H4 (cell line): ENCODE data around the gene UBXN4. TPM values are rescaled to one million over a fixed set of nuclear protein-coding genes. Genes with fewer than 3 reads are reported as not detected.
A peak's percentile ranks its signal among the peaks of the same experiment; 100 is the strongest.
"Not testable (repeated sequence)": the region's sequence is repeated elsewhere in the genome, so short reads cannot be mapped to it uniquely, and the experiment has no call there.

Experiments
- DNase-seq: peaks from one replicate; pipeline ENCODE4 v3.0.0-alpha.2; 2015; ENCODE audit warnings: low spot score
- total RNA-seq: library from RNA; depleted of rRNA; stranded (reverse); fragments of >200 nt; shearing (Covaris generic); gene quantifications from 2 replicates; pipeline ENCODE4 v1.2.3, GENCODE V29; 2014; rRNA removed

The UBXN4 gene
- total RNA-seq, 1 experiment from 2014 or later: 31.4 TPM

GRCh38 chr2:135803278-135803677 lies 61.6 kb downstream of the UBXN4 start:
- DNase-seq: no peak

DNA sequence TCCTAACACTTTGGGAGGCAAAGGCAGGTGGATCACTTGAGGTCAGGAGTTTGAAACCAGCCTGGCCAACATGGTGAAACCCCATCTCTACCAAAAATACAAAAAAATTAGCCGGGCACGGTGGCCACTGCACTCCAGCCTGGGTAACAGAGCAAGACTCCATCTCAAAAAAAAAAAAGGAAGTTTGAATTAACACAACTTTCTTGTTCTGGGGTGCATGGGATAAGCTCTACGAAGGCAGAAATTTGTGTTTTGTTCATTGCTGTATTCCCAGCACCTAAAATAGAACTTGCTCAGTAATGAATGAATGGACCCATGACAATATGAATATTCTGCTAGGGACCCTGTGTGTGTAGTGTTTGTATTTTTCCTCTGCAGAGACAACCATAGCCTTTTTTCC lies 66.2 kb downstream of the UBXN4 start:
- DNase-seq: not testable (repeated sequence)

DNA sequence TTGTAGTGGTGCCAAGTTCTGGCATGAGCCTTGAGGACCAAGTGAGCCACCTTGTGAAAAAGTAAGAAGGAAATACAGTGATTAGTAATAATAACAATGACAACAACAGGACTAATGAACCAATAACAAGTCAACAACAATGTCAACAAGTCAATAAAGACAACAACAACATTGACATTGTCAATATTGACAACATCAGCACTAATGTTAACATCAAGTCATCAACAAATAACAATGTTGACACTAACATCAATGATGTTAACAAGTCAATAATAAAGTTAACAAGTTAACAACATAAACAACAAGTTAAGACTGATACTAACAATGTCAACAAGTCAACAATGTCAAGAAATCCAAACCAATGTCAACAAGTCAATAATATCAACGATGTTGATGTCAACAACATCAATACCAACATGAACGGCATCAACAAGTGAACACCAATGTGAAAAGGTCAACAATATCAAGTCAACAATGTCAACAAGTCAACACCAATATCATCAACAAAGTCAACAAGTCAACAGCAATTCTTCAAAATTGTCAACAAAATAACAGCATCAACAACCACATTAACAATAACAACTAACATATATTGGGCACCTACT lies 71.4 kb downstream of the UBXN4 start:
- no peak for DNase-seq

DNA sequence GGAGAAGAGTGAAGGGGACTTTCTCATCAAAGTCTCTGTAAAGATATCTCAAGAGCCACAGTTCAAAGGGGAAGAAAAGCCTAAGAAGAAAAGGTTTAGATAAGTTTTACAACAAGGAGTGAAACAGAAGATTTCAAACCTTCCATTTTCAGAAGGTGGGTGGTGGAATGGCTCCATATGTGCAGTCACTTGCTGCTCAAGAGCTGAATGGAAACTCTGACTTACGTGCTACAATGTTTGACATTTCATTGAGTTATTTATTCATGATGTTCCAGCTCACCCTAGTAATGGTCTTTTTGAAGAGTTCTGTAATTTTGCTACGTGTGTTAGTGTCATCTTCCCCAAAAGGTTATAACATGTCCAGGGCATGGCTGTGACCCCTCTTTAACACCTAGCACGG lies 73.6 kb downstream of the UBXN4 start:
- DNase-seq: no peak

- no peak for DNase-seq
Observed at GRCh38 chr2:135817466-135817865, 75.8 kb downstream of the UBXN4 start.

DNA sequence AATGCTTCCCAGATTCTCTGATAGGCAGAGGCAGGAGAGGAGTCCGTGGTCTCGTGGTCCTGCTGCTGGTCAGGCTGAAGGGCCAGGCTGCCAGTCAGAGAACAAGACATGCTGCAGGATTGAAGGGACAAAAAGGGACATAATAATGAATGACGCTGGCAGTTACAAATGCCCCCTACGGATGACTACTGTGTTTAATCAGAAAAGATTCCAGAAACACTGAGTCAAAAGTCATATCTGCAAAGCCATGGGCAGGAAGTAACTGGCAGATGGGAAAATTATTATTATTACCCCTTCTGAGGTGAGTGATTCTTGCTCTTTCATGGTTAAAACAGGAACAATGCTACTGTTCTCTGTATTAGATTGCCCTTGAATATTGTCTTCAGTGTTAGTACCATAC lies 76.3 kb downstream of the UBXN4 start:
- DNase-seq: no peak

DNA sequence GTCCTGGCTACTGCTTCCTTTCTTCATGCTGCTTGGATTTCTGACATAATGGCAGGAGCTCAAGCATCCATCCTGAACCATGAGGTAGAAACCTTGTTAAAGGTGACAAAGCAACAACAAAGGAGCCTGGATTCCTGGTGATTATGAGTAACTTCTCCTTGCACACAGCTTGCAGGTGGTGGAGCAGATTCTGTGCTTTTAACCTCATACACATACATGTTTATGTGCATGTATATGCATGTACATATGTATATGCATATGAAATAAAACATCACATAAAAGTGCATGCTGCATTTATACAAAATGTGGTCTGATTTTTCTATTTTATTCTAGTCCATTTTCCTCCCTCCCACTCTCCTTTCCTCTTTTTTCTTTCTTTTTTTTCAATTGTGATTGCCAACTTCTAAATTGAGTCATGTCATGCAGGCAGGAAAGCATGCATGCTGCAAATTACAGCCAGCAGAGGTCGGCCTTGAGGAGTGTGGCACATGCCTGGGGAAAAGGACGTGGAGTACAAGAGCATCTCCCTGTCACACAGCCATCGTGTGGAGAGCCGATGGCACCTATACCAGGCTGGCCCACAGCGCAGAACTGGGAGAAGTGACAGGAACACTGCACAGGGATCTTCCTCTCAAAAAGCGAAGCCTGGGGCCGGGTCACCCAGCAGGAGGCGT lies 77.4 kb downstream of the UBXN4 start:
- peak; percentile 52 for DNase-seq

DNA sequence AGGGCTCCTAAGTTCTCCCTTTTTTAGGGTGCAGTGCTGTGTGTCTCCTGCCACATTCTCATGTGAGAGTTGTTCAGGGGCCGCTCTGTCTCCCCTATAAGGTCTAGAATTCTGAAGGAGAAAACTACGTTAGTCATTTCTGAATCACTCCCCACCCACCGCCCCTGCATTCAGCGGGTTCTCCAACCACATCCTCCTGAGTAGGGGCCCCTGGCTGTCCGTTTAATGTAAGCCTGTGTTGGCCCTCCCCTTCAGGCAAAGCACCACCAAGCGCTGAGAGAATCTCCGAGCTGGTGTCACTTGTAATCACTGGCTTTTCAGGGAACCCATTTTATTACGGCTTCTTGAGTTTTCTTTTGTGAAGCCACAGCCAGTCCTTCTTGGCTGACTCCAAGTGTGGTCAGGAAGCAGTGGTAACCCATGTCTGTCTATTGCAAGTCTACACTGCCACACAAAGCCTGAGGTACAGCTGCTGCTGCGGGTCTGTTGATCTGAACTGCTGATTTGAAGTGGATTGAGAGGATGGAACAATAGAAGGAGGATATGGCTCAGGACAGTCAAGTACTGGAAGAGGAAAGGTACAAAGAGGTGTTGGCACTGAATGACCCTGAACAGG lies 78.5 kb downstream of the UBXN4 start:
- DNase-seq: peak; percentile 13

DNA sequence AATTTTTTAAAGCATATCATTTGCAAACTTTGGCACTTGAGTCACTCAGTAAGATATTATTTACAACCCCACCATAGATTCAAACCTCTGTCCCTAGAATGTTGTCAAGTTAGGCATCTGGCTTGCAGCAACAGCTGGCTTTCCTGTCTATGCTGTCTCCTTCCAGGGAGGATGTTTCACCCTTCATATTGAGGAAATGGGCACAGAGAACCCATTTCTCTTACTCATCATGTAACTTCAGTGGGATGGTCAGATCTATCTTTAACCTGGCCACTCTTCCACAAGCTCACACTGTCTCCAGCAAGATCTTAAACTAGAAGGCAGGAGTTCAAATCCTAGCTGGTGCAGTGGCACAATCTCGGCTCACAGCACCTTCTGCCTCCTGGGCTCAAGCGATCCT lies 79.5 kb downstream of the UBXN4 start:
- DNase-seq: no peak

DNA sequence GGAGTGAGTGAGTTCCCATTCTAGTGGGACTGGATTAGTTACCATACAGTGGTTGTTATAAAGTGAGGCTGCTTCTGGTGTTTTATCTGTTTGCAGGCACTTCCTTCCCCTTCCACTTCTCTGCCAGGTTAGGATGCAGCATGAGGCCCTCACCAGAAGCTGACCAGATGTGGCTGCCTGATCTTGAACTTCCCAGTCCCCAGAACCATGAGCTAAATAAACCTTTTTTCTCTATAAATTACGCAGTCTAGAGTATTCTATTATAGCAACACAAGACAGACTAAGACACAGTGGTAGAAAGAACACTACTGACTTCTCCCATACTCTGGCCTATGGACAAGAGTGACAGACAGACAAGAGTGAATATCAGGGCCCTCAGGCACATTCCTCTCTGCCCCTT lies 81.2 kb downstream of the UBXN4 start:
- DNase-seq: no peak

DNA sequence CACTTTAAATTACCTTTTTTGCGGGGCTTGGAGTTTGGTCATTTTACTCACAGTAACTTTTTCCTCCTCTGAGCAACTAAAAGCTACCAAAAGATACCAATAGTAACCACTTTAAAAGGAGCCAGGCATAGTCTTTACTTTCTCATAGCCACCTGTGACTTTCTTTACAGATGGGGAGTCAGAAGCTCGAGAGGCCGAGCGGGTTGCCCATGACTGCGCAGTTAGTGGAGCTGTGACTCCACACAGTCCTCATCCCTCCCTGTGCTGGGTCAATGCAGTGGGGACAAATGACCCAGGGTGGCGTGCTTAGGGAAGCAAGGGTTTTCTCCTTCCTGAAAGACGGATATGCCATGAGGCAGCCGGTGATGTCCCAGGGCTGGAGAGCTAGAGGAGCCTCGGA lies 83.5 kb downstream of the UBXN4 start:
- no peak for DNase-seq

DNA sequence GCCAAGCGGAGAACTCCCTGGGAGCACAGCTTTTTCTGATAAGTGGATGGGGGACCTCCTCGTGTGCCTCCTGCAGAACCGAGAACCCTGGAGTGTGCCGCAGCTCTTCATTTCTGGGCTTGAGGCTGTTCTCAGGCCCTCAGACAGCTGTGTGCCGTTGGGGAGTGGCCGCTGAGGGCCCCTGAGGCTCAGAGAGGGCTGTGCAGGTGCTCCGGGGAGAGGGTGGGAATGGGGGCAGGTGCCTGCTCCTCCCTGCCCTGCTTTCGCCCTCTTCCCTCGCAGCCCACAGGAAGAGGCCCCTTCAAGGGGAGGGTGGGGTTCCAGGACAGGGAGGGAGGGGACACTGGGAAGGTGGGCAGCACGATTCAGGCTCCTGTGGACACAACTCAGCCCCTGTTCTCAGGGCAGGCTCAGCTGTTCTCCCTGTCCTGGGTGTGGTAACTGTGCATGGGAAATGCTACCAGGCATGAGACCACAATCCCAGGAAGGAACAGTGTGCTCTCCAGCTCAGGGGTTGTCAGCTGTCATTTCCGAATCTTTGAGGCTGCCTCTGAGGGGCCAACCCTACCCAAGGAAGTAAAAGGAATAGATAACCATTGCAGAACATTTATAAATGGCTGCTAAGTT lies 84.0 kb downstream of the UBXN4 start:
- no peak for DNase-seq

DNA sequence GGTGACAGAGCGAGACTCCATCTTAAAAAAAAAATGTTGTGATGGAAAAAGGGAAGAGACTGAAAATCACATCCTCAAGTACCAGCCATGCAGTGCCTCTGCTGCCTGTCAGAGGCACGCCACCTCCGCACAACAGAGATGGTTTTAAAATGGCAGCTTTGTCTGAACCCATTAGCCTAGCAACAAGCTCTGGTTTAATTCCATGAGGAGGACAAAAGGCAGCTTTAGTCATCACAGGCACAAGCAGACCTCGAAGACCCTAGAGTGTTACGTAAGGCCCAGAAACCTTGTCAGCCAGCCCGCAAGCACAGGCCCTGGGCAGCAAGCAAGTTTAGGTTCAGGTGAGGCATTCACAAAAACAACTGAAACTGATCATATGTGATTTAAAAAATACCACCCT lies 84.9 kb downstream of the UBXN4 start:
- no peak for DNase-seq

DNA sequence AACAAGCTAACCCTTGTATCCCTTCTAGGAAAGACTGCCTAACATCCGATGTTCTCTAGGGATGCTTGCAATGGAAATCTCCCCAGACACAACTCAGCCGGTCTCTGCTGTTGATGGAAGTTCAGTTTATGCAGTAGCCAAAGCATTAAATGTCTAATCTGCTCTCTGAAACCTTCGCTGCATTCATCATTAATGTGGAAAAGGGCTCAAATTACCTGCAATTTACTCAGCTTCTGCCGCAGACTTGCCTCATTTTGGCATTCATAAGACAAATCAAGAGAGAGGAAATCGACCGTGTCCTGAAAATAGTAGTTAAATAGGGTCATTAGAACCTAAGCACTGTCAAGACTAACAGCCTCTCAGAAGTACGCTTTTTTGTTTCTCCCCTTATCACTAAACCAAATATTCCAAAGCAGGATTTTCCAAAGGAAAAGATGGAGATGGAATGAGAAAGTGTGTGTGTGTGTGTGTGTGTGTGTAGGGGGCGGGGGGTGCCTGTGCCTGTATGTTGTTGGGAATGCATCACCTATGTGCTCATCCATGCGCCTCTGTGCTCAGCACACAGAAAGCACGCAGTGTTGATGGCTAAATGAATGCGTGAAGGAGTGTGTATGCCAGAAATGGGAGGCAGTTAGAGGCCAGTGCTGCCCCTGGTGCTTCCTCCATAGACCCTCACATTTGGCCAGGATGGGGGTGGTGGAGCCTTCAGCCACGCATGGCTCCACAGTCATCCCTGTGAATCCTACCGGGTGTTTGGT lies 87.9 kb downstream of the UBXN4 start:
- no peak for DNase-seq

- DNase-seq: no peak
Observed at GRCh38 chr2:135831180-135831812, 89.6 kb downstream of the UBXN4 start.

DNA sequence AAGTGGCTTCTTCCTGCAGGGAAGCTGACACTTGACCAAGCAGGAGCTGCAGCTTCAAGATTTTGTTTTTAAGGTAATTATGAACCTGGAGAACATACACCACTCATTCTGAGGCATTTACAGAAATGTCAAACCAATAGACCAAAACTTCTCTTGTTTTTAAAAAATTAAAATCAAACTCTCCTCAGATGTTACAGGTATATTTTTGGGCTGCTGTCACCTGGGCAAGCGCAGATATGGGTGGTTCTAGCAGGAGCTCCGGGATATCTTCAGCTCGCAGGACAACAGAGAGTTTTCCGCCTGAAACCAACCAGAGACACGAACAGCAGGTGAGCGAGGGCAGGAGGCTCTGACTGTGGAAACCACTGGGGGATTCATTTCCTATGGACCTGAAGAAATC lies 91.2 kb downstream of the UBXN4 start:
- no peak for DNase-seq

Other genes with a start within 250 kb of the UBXN4 start
- 13.2 and 13.6 TPM in 2 replicates for gene ZRANB3, start 210.6 kb upstream of the UBXN4 start, total RNA-seq
- gene R3HDM1, start 210.4 kb upstream of the UBXN4 start, total RNA-seq: 8.7 and 11.5 TPM in 2 replicates
- gene LCT, start 95.3 kb downstream of the UBXN4 start, total RNA-seq: 0.14 and 0.66 TPM in 2 replicates
- gene MCM6, start 134.6 kb downstream of the UBXN4 start, total RNA-seq: 23.6 and 31.1 TPM in 2 replicates
- 94.4 and 100 TPM in 2 replicates for gene DARS1, start 243.8 kb downstream of the UBXN4 start, total RNA-seq